Measurements from ENCODE around the gene PHLDA3.

The PHLDA3 gene

GRCh38 chr1:201460814-201461644 lies 8.0 kb downstream of the PHLDA3 start:
- TF ChIP-seq EZH2phosphoT487 (IDR thresholded peaks at IDR 0.05; ENCODE audit: low read depth) (no peak), CTCF (IDR thresholded peaks at IDR 0.05; ENCODE audit: low read depth, low read length) (no peak)
- Histone ChIP-seq H3K36me3 (replicated peaks; ENCODE audit: low read depth, low read length) (no peaks in the 10 kb centered on the region), H3K4me2 (ENCODE audit: low read length) (no peak overlapping the region), H3K4me3 (ENCODE audit: low read length) (no peak overlapping the region), H3K27ac (ENCODE audit: low read length) (no peak overlapping the region), H3K9ac (ENCODE audit: low read length) (no peak overlapping the region), H4K20me1 (ENCODE audit: insufficient read depth, low read length) (no peaks in the 10 kb centered on the region), H2AFZ (ENCODE audit: low read depth, low read length) (no peak overlapping the region), H3K27me3 (ENCODE audit: low read depth, low read length) (peaks cover 13% of the 10 kb centered on the region), H3K79me2 (ENCODE audit: low read length) (no peaks in the 10 kb centered on the region), H3K4me1 (ENCODE audit: low read length) (peaks cover 15% of the 10 kb centered on the region), H3K9me3 (ENCODE audit: insufficient read depth, low read length) (no peaks in the 10 kb centered on the region)

- Histone ChIP-seq H3K36me3 (replicated peaks; ENCODE audit: low read depth, low read length) (no peaks in the 10 kb centered on the region), H3K4me2 (ENCODE audit: low read length) (no peak overlapping the region), H3K4me3 (ENCODE audit: low read length) (no peak overlapping the region), H3K4me1 (ENCODE audit: low read length) (peaks cover 19% of the 10 kb centered on the region), H3K79me2 (ENCODE audit: low read length) (no peaks in the 10 kb centered on the region), H3K27me3 (ENCODE audit: low read depth, low read length) (peaks cover 22% of the 10 kb centered on the region), H3K9ac (ENCODE audit: low read length) (no peak overlapping the region), H2AFZ (ENCODE audit: low read depth, low read length) (no peak overlapping the region), H3K27ac (ENCODE audit: low read length) (no peak overlapping the region), H4K20me1 (ENCODE audit: insufficient read depth, low read length) (no peaks in the 10 kb centered on the region), H3K9me3 (ENCODE audit: insufficient read depth, low read length) (no peaks in the 10 kb centered on the region)
- TF ChIP-seq EZH2phosphoT487 (IDR thresholded peaks at IDR 0.05; ENCODE audit: low read depth) (no peak), CTCF (IDR thresholded peaks at IDR 0.05; ENCODE audit: low read depth, low read length) (no peak)
These were observed 9.2 kb downstream of the PHLDA3 start for GRCh38 chr1:201459775-201460174.

- H3K9ac ChIP-seq (ENCODE audit: low read length) = no peak overlapping the region
- no peak overlapping the region for H3K27ac ChIP-seq (ENCODE audit: low read length)
- no peak overlapping the region for H2AFZ ChIP-seq (ENCODE audit: low read depth, low read length)
- TF ChIP-seq CTCF (IDR thresholded peaks at IDR 0.05; ENCODE audit: low read depth, low read length) = no peak
- no peak for TF ChIP-seq EZH2phosphoT487 (IDR thresholded peaks at IDR 0.05; ENCODE audit: low read depth)
- no peaks in the 10 kb centered on the region for H4K20me1 ChIP-seq (ENCODE audit: insufficient read depth, low read length)
- H3K4me3 ChIP-seq (ENCODE audit: low read length) = no peak overlapping the region
- H3K9me3 ChIP-seq (ENCODE audit: insufficient read depth, low read length) = no peaks in the 10 kb centered on the region
- H3K4me1 ChIP-seq (ENCODE audit: low read length) = peaks cover 26% of the 10 kb centered on the region
- H3K4me2 ChIP-seq (ENCODE audit: low read length) = no peak overlapping the region
- no peaks in the 10 kb centered on the region for H3K79me2 ChIP-seq (ENCODE audit: low read length)
- H3K36me3 ChIP-seq (replicated peaks; ENCODE audit: low read depth, low read length) = no peaks in the 10 kb centered on the region
- H3K27me3 ChIP-seq (ENCODE audit: low read depth, low read length) = peaks cover 22% of the 10 kb centered on the region
These were observed 9.9 kb downstream of the PHLDA3 start for GRCh38 chr1:201459052-201459451.

GRCh38 chr1:201457508-201457960 lies 11.5 kb downstream of the PHLDA3 start:
- TF ChIP-seq EZH2phosphoT487 (IDR thresholded peaks at IDR 0.05; ENCODE audit: low read depth) (no peak), CTCF (IDR thresholded peaks at IDR 0.05; ENCODE audit: low read depth, low read length) (no peak)
- Histone ChIP-seq H3K4me1 (ENCODE audit: low read length) (peaks cover 37% of the 10 kb centered on the region), H3K36me3 (replicated peaks; ENCODE audit: low read depth, low read length) (no peaks in the 10 kb centered on the region), H3K27ac (ENCODE audit: low read length) (no peak overlapping the region), H4K20me1 (ENCODE audit: insufficient read depth, low read length) (no peaks in the 10 kb centered on the region), H2AFZ (ENCODE audit: low read depth, low read length) (no peak overlapping the region), H3K79me2 (ENCODE audit: low read length) (no peaks in the 10 kb centered on the region), H3K27me3 (ENCODE audit: low read depth, low read length) (peaks cover 28% of the 10 kb centered on the region), H3K9ac (ENCODE audit: low read length) (no peak overlapping the region), H3K4me3 (ENCODE audit: low read length) (no peak overlapping the region), H3K4me2 (ENCODE audit: low read length) (no peak overlapping the region), H3K9me3 (ENCODE audit: insufficient read depth, low read length) (peaks cover 5% of the 10 kb centered on the region; the same call in 1 of the 2 replicates)

Data from OCI-LY3 (cell line).